ENCODE results near the gene CDH15.

DNA sequence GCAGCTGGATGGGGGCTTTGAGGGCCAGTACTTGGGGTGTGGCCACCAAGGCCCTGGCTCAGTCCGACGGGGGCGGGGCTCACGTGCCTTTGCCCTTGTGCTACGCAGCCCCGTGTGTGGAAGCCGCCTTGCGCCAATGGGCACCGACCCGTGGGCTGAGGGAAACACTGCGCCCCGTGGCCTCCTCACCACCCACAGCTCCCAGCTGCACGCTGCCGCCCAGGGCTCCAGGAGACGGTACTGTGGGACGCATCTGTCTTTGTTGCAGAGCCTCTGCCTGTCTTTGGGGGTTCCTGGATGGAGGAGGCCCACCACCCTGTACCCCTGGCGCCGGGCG, 7.6 kb downstream of the CDH15 start:
- TF ChIP-seq EZH2 (IDR thresholded peaks at IDR 0.05; ENCODE audit: insufficient read depth, poor library complexity, severe bottlenecking) (no peak), EZH2phosphoT487 (IDR thresholded peaks at IDR 0.05; ENCODE audit: insufficient read depth, low read depth) (no peak)
